Tibial nerve (tissue), 4 donors: Measurements from ENCODE around the gene RPP25L.

Source experiments
- CTCF ChIP-seq, 5 experiments: fragments of 200-600 bp in 3 of 5; fragments of 450-650 bp in 2 of 5; sonication (generic) in 3 of 5; IDR thresholded peaks; one replicate each; pipeline ENCODE4 v1.5.1; 2016 to 2019; ENCODE audit warnings: antibody characterized with exemption in 5 of 5, mild to moderate bottlenecking in 3 of 5, moderate library complexity in 2 of 5
- EP300 ChIP-seq, 2 donors: sonication (generic); formaldehyde crosslinking; IDR thresholded peaks; one replicate each; pipeline ENCODE4 v1.6.1; 2017; ENCODE audit warnings: antibody characterized with exemption in 2 of 2, mild to moderate bottlenecking in 1 of 2
- POLR2A ChIP-seq, 2 donors: fragments of 450-650 bp; IDR thresholded peaks; one replicate each; pipeline ENCODE4 v1.6.1; 2017; ENCODE audit warnings: antibody characterized with exemption in 2 of 2, mild to moderate bottlenecking in 2 of 2, moderate library complexity in 2 of 2

GRCh38 chr9:34651321-34651720, 39.4 kb upstream of the RPP25L start:
- TF ChIP-seq EP300 (IDR thresholded peaks at IDR 0.05) (no peak), CTCF (IDR thresholded peaks at IDR 0.05) (no peak), POLR2A (IDR thresholded peaks at IDR 0.05) (no peak)
